ENCODE data around the gene GPC5. TPM values are rescaled to one million over a fixed set of nuclear protein-coding genes. Genes with fewer than 3 reads are reported as not detected.
A peak's percentile ranks its signal among the peaks of the same experiment; 100 is the strongest.

Gene GPC5
- total and polyA plus RNA-seq, 9 of the 15 experiments (the other 6 are each of a cell fraction or from before 2014, with no cell fraction given), result 0.18 to 0.27 TPM; not detected in 7

- no peak for TF ChIP-seq TOE1 (IDR thresholded peaks at IDR 0.05; ENCODE audit: borderline replicate concordance)
- no peak for TF ChIP-seq TOE1 (CRISPR knock-in tag; IDR thresholded peaks at IDR 0.05; ENCODE audit: borderline replicate concordance, low read depth)
- no peak for TF ChIP-seq NFIX (CRISPR knock-in tag; IDR thresholded peaks at IDR 0.05; ENCODE audit: low read depth)
- no peak for TF ChIP-seq U2AF1 (optimal IDR thresholded peaks at IDR 0.05; ENCODE audit: low read depth, low read length)
- FAIRE-seq (no peak), DNase-seq (ENCODE audit: extremely low read depth in 1 of 4, low spot score in 3 of 4) (no peak), ATAC-seq (no peak)
- Histone ChIP-seq H3K36me3 (ENCODE audit: control insufficient read depth, insufficient read depth, low read length) (no peaks in the 10 kb centered on the region), H3K9ac (ENCODE audit: insufficient read depth in 1 of 2, low read depth in 2 of 2, low read length in 2 of 2) (no peak overlapping the region), H3K27me3 (ENCODE audit: control insufficient read depth in 2 of 2, insufficient read depth in 2 of 2, low read length in 2 of 2) (no peaks in the 10 kb centered on the region), H4K20me1 (replicated peaks; ENCODE audit: control insufficient read depth, insufficient read depth, low read length) (no peaks in the 10 kb centered on the region), H3K9me1 (ENCODE audit: control insufficient read depth, insufficient read depth, low read length) (no peaks in the 10 kb centered on the region), H3K4me2 (ENCODE audit: insufficient read depth, low read length) (no peak overlapping the region), H3K79me2 (ENCODE audit: control insufficient read depth, insufficient read depth, low read length) (no peaks in the 10 kb centered on the region), H2AFZ (ENCODE audit: low read depth, low read length) (no peak overlapping the region), H3K4me1 (replicated peaks in 1 of 2; ENCODE audit: control insufficient read depth in 2 of 2, insufficient read depth in 2 of 2, low read length in 2 of 2) (no peaks in the 10 kb centered on the region), H3K4me3 (no peak overlapping the region), H3K27ac (ENCODE audit: extremely low read depth, low read depth, low read length) (no peak overlapping the region), H3K9me3 (replicated peaks; ENCODE audit: control insufficient read depth, insufficient read depth, low read depth, low read length) (no peaks in the 10 kb centered on the region)
- ChIA-PET POLR2A (no interaction called here), CTCF (ENCODE audit: low intra/inter-chr PET ratio) (no interaction called here)
- intact Hi-C loops (cut with micrococcal nuclease), result no loop called here
- no TSS peak for BruUV-seq (replicated peaks)
- 0% methylated on average over 1 of the region's 1 CpG for WGBS (ENCODE audit: insufficient coverage, low coverage, missing lambda C conversion rate)
- in situ Hi-C loops (cut with MboI), result no loop called here
These were observed 1515.4 kb downstream of the GPC5 start for GRCh38 chr13:92913840-92914239.

MicroRNAs within 50 kb of the gene (microRNA counts, 767-probe panel; counts per million panel counts)
- microRNA hsa-miR-18a-5p (7,140 counts per million, percentile 97 among the panel's probes with 10 or more counts), microRNA hsa-miR-19a-3p (8,368 counts per million, percentile 99 among the panel's probes with 10 or more counts), microRNA hsa-miR-19b-3p (8,611 counts per million, percentile 99 among the panel's probes with 10 or more counts), microRNA hsa-miR-20a-5p+hsa-miR-20b-5p (8,893 counts per million, percentile 100 among the panel's probes with 10 or more counts), microRNA hsa-miR-92a-3p (7,856 counts per million, percentile 98 among the panel's probes with 10 or more counts)

Small RNAs within 50 kb of the gene (microRNA-seq; reads per million reads assigned to microRNA genes)
- gene MIR548AS (ENCODE audit: borderline microRNAs expressed), result 1.3 reads per million, percentile 14 among the genes with 10 or more reads in this experiment

Small RNAs within 50 kb of the gene (small RNA-seq; reads per million reads assigned to genes)
- gene AL356737.1 (not detected), gene FABP5P4 (not detected), gene MIR548AS (not detected), gene RNU4ATAC3P (not detected)

Other genes with a start within 250 kb of the GPC5 start
- 55.3 and 100 TPM in 2 replicates for gene MIR17HG, start 50.9 kb upstream of the GPC5 start, total RNA-seq (2014; rRNA removed)
- 177 and 218 TPM in 2 replicates for gene MIR17HG, start 50.9 kb upstream of the GPC5 start, total RNA-seq (2014; rRNA removed; fragmentation: Illumina TruSeq; extraction: Trizol)
- gene MIR17HG, start 50.9 kb upstream of the GPC5 start, total RNA-seq (2015; rRNA removed; fragmentation: Illumina TruSeq; extraction: Trizol), result 130 and 149 TPM in 2 replicates
- gene MIR17HG, start 50.9 kb upstream of the GPC5 start, total RNA-seq (2021), result 77.8 and 106 TPM in 2 replicates
- gene MIR17HG, start 50.9 kb upstream of the GPC5 start, polyA plus RNA-seq (2011; rRNA removed), result 147 and 182 TPM in 2 replicates
- 43.2 and 59.7 TPM in 2 replicates for gene MIR17HG, start 50.9 kb upstream of the GPC5 start, polyA plus RNA-seq (2014; fragmentation: Illumina TruSeq; extraction: Trizol)
- 10 to 100 TPM; 44.2 to 67.6 TPM for gene MIR17HG, start 50.9 kb upstream of the GPC5 start, polyA plus RNA-seq (2014; fragmentation: Nextera tagmentation; extraction: Ambion mirVana)
- 77.9 and 119 TPM in 2 replicates for gene MIR17HG, start 50.9 kb upstream of the GPC5 start, polyA plus RNA-seq (2014; rRNA removed)